ENCODE measurements around the gene AGAP1.
A peak's percentile ranks its signal among the peaks of the same experiment; 100 is the strongest.

Gene AGAP1

DNA sequence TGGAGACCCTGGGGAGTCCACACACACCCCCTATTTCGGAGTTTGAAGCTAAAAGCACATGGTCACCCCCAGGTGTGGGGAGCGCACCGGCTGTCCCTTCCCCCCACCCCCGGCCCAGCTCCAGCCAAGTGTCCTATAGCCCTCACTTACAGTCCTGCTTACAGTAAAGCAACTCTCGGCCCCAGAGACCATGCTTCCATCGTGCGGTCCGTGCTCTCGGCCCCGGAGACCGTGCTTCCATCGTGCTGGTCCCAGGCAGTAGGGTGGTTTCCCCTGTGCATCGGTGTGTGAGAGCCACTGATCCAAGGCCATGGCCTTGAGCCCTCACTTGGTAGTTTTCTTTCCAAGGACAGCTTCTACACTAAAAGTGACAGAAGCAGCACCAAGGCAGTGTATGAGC lies 625.6 kb downstream of the AGAP1 start:
- H3K27ac ChIP-seq = peak overlapping the region; percentile 49
- TF ChIP-seq, protein P1, sequence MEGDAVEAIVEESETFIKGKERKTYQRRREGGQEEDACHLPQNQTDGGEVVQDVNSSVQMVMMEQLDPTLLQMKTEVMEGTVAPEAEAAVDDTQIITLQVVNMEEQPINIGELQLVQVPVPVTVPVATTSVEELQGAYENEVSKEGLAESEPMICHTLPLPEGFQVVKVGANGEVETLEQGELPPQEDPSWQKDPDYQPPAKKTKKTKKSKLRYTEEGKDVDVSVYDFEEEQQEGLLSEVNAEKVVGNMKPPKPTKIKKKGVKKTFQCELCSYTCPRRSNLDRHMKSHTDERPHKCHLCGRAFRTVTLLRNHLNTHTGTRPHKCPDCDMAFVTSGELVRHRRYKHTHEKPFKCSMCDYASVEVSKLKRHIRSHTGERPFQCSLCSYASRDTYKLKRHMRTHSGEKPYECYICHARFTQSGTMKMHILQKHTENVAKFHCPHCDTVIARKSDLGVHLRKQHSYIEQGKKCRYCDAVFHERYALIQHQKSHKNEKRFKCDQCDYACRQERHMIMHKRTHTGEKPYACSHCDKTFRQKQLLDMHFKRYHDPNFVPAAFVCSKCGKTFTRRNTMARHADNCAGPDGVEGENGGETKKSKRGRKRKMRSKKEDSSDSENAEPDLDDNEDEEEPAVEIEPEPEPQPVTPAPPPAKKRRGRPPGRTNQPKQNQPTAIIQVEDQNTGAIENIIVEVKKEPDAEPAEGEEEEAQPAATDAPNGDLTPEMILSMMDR (conservative IDR thresholded peaks at IDR 0.05) = no peak

DNA sequence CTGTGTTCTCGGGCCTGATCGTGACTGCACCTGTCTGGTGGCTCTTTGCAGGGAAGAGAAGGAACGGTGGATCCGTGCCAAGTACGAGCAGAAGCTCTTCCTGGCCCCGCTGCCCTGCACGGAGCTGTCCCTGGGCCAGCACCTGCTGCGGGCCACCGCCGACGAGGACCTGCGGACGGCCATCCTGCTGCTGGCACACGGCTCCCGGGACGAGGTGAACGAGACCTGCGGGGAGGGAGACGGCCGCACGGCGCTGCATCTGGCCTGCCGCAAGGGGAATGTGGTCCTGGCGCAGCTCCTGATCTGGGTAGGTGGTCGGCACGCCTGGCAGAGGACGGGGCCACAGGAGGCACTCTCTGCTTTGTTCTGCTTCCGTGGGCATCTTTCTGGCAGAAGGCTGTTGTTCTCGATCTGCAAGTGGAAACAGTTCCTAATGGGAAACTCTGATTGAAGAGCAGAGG lies 626.3 kb downstream of the AGAP1 start:
- peak overlapping the region; percentile 49 for H3K27ac ChIP-seq
- TF ChIP-seq, protein P1 (conservative IDR thresholded peaks at IDR 0.05) = 0 out of 2 replicates have a peak, but pooled peaks have one; percentile 6

GRCh38 chr2:236120829-236121228 lies 627.0 kb downstream of the AGAP1 start:
- TF ChIP-seq, protein P1 (conservative IDR thresholded peaks at IDR 0.05) = no peak
- no peak overlapping the region for H3K27ac ChIP-seq

GRCh38 chr2:236121546-236121945 lies 627.7 kb downstream of the AGAP1 start:
- TF ChIP-seq, protein P1 (conservative IDR thresholded peaks at IDR 0.05) = no peak
- no peak overlapping the region for H3K27ac ChIP-seq

DNA sequence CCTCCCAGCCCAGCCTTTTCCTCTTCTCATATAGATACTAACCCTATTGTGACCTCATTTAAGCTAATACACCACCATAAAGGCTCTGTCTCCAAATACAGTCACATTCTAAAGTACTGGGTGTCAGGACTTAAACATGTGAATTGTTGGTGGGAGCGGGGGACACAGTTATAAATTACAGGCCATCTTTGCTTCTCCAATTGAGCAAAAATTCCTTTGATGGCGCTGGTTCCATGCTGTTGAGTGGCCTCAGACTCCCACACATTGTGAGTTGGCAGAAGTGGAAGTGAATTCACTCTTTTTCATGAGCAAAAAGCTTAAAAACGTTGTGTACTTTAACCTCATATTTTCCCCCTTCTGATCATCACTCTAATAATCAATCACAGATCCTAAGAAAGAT lies 628.4 kb downstream of the AGAP1 start:
- H3K27ac ChIP-seq = no peak overlapping the region
- TF ChIP-seq, protein P1 (conservative IDR thresholded peaks at IDR 0.05) = no peak

DNA sequence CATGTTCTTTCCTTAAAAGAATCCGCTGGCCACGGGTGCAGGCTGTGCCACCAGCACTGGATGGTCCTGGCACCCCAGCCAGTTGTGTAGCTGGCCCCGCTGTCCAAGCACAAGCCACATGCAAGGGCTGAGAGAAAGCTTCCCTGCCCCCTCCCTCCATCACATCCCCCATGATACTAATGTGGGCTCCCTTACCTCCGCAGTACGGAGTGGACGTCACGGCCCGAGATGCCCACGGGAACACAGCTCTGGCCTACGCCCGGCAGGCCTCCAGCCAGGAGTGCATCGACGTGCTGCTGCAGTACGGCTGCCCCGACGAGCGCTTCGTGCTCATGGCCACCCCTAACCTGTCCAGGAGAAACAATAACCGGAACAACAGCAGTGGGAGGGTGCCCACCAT lies 629.9 kb downstream of the AGAP1 start:
- TF ChIP-seq, protein P1 (conservative IDR thresholded peaks at IDR 0.05) = no peak
- no peak overlapping the region for H3K27ac ChIP-seq

DNA sequence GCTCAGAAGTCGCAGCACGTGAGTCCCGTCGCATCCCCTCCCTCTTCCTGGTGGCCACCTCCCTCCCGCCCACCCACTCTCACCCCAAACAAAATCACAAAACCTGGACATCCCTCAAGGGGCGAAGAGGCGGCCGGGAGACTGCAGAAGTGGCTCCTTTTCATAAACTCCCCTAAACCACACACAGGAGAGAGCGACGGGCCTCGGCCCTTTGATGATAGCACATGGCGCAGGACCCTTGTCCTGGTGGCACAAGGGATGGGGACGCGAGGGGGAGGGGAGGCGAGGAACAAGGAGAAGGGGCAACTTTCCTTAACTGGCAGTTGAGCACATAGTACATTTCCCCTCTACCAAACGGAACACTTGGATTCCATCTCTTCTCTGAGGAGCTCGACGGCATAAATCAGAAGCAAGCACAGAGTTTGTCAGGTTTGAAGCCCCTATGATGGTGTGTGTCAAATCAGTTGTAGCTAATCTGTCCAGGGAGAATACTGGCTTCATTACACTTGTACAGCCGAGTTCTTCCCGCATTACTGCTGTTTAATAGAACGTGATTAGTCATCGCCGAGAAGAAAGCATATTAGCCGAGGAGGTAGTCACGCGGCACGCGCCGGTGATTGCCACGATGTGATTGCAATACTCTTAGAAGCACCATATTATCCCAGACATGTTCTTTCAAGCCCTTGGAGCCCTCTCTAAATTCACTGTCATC lies 630.5 kb downstream of the AGAP1 start:
- H3K27ac ChIP-seq = no peak overlapping the region
- TF ChIP-seq, protein P1 (conservative IDR thresholded peaks at IDR 0.05) = no peak

Measured in VCaP (cell line).